Measurements from ENCODE around the gene VWDE.
"Not testable (repeated sequence)": the region's sequence is repeated elsewhere in the genome, so short reads cannot be mapped to it uniquely, and the experiment has no call there.

The VWDE gene

GRCh38 chr7:12418452-12418851 is 14.8 kb upstream of the VWDE start:
- no peak for ATAC-seq (ENCODE audit: low read depth)
- TF ChIP-seq CTCF (IDR thresholded peaks at IDR 0.05; ENCODE audit: poor library complexity, severe bottlenecking), result no peak
- Histone ChIP-seq H3K36me3 (ENCODE audit: low read depth) (no peaks in the 10 kb centered on the region), H3K4me1 (ENCODE audit: insufficient read depth, poor library complexity, severe bottlenecking) (peaks cover 20% of the 10 kb centered on the region), H3K4me3 (ENCODE audit: severe bottlenecking) (no peak overlapping the region), H3K27ac (ENCODE audit: poor library complexity, severe bottlenecking) (no peak overlapping the region), H3K9me3 (ENCODE audit: severe bottlenecking) (no peaks in the 10 kb centered on the region), H3K27me3 (ENCODE audit: insufficient read depth, poor library complexity, severe bottlenecking) (no peaks in the 10 kb centered on the region)
- DNase-seq (ENCODE audit: low spot score), result no peak

- Histone ChIP-seq H3K9me3 (ENCODE audit: severe bottlenecking) (no peaks in the 10 kb centered on the region), H3K27me3 (ENCODE audit: insufficient read depth, poor library complexity, severe bottlenecking) (no peaks in the 10 kb centered on the region), H3K36me3 (ENCODE audit: low read depth) (no peaks in the 10 kb centered on the region), H3K27ac (ENCODE audit: poor library complexity, severe bottlenecking) (no peak overlapping the region), H3K4me3 (ENCODE audit: severe bottlenecking) (no peak overlapping the region), H3K4me1 (ENCODE audit: insufficient read depth, poor library complexity, severe bottlenecking) (no peaks in the 10 kb centered on the region)
- no peak for TF ChIP-seq CTCF (IDR thresholded peaks at IDR 0.05; ENCODE audit: poor library complexity, severe bottlenecking)
- DNase-seq (ENCODE audit: low spot score), result no peak
- no peak for ATAC-seq (ENCODE audit: low read depth)
Observed at GRCh38 chr7:12415072-12415471, 11.4 kb upstream of the VWDE start.

GRCh38 chr7:12412407-12412806 is 8.7 kb upstream of the VWDE start:
- no peak for TF ChIP-seq CTCF (IDR thresholded peaks at IDR 0.05; ENCODE audit: poor library complexity, severe bottlenecking)
- no peaks in the 10 kb centered on the region for H3K9me3 ChIP-seq (ENCODE audit: severe bottlenecking)
- no peaks in the 10 kb centered on the region for H3K4me1 ChIP-seq (ENCODE audit: insufficient read depth, poor library complexity, severe bottlenecking)
- H3K27me3 ChIP-seq (ENCODE audit: insufficient read depth, poor library complexity, severe bottlenecking), result no peaks in the 10 kb centered on the region
- no peaks in the 10 kb centered on the region for H3K36me3 ChIP-seq (ENCODE audit: low read depth)
- ATAC-seq (ENCODE audit: low read depth) (no peak), DNase-seq (ENCODE audit: low spot score) (no peak)
- no peak overlapping the region for H3K4me3 ChIP-seq (ENCODE audit: severe bottlenecking)
- no peak overlapping the region for H3K27ac ChIP-seq (ENCODE audit: poor library complexity, severe bottlenecking)

- H3K27ac ChIP-seq (ENCODE audit: poor library complexity, severe bottlenecking), result no peak overlapping the region
- no peaks in the 10 kb centered on the region for H3K27me3 ChIP-seq (ENCODE audit: insufficient read depth, poor library complexity, severe bottlenecking)
- H3K36me3 ChIP-seq (ENCODE audit: low read depth), result no peaks in the 10 kb centered on the region
- H3K4me3 ChIP-seq (ENCODE audit: severe bottlenecking), result no peak overlapping the region
- no peak for TF ChIP-seq CTCF (IDR thresholded peaks at IDR 0.05; ENCODE audit: poor library complexity, severe bottlenecking)
- no peaks in the 10 kb centered on the region for H3K9me3 ChIP-seq (ENCODE audit: severe bottlenecking)
- DNase-seq (ENCODE audit: low spot score), result no peak
- H3K4me1 ChIP-seq (ENCODE audit: insufficient read depth, poor library complexity, severe bottlenecking), result no peaks in the 10 kb centered on the region
- ATAC-seq (ENCODE audit: low read depth), result no peak
Observed at GRCh38 chr7:12410523-12410922, 6.9 kb upstream of the VWDE start.

- Histone ChIP-seq H3K9me3 (ENCODE audit: severe bottlenecking) (no peaks in the 10 kb centered on the region), H3K36me3 (ENCODE audit: low read depth) (no peaks in the 10 kb centered on the region), H3K4me1 (ENCODE audit: insufficient read depth, poor library complexity, severe bottlenecking) (no peaks in the 10 kb centered on the region), H3K4me3 (ENCODE audit: severe bottlenecking) (no peak overlapping the region), H3K27ac (ENCODE audit: poor library complexity, severe bottlenecking) (no peak overlapping the region), H3K27me3 (ENCODE audit: insufficient read depth, poor library complexity, severe bottlenecking) (no peaks in the 10 kb centered on the region)
- no peak for ATAC-seq (ENCODE audit: low read depth)
- TF ChIP-seq CTCF (IDR thresholded peaks at IDR 0.05; ENCODE audit: poor library complexity, severe bottlenecking), result no peak
- no peak for DNase-seq (ENCODE audit: low spot score)
Observed at GRCh38 chr7:12409097-12409711, 5.5 kb upstream of the VWDE start.

GRCh38 chr7:12407652-12408051 is 4.0 kb upstream of the VWDE start:
- H3K36me3 ChIP-seq (ENCODE audit: low read depth); DNase-seq (ENCODE audit: low spot score); H3K4me1 ChIP-seq (ENCODE audit: insufficient read depth, poor library complexity, severe bottlenecking); ATAC-seq (ENCODE audit: low read depth); H3K9me3 ChIP-seq (ENCODE audit: severe bottlenecking); H3K4me3 ChIP-seq (ENCODE audit: severe bottlenecking); H3K27ac ChIP-seq (ENCODE audit: poor library complexity, severe bottlenecking); H3K27me3 ChIP-seq (ENCODE audit: insufficient read depth, poor library complexity, severe bottlenecking): not testable (repeated sequence)

Measured in RWPE2 (cell line).